OCI-LY3 (cell line): Measurements from ENCODE around the gene CHADL.

Experiments used
- CTCF ChIP-seq: fragments of 200-600, 300-600 bp; sonication (generic); IDR thresholded peaks from 2 replicates; pipeline ENCODE4 v1.5.1; 2014; ENCODE audit warnings: antibody characterized with exemption, low read length, low read depth
- EZH2phosphoT487 ChIP-seq: fragments of 200-600 bp; shearing (Covaris generic); IDR thresholded peaks from 2 replicates; pipeline ENCODE4 v1.6.1; 2018; ENCODE audit warnings: antibody characterized with exemption, mixed run types, low read depth

- TF ChIP-seq CTCF: no peak
- no peak for TF ChIP-seq EZH2phosphoT487
These were observed 7.0 kb upstream of the CHADL start for GRCh38 chr22:41247703-41248102.
